Parathyroid adenoma (tissue), 2 donors: ENCODE results near the gene RELB.

ENCODE experiments used
- H2AFZ ChIP-seq: fragments of 300-600 bp; sonication (generic); one replicate; pipeline ENCODE4 v1.7.0; 2017; ENCODE audit warnings: antibody characterized with exemption, mild to moderate bottlenecking
- H3K27ac ChIP-seq: fragments of 300-600 bp; sonication (generic); one replicate; pipeline ENCODE4 v1.7.0; 2017
- H3K27me3 ChIP-seq: fragments of 300-600 bp; sonication (generic); one replicate; pipeline ENCODE4 v1.7.0; 2017; ENCODE audit warnings: low read length; ENCODE audit not compliant: control insufficient read depth, insufficient read depth
- H3K36me3 ChIP-seq: fragments of 300-600 bp; sonication (generic); one replicate; pipeline ENCODE4 v1.7.0; 2017; ENCODE audit warnings: low read length; ENCODE audit not compliant: control insufficient read depth, insufficient read depth
- H3K4me1 ChIP-seq: fragments of 300-600 bp; sonication (generic); one replicate; pipeline ENCODE4 v1.7.0; 2017; ENCODE audit warnings: control low read depth
- H3K4me2 ChIP-seq: fragments of 300-600 bp; sonication (generic); one replicate; pipeline ENCODE4 v1.7.0; 2017; ENCODE audit warnings: low read length
- H3K4me3 ChIP-seq: fragments of 300-600 bp; sonication (generic); one replicate; pipeline ENCODE4 v1.7.0; 2017; ENCODE audit warnings: low read depth, low read length
- H3K79me2 ChIP-seq: fragments of 300-600 bp; sonication (generic); one replicate; pipeline ENCODE4 v1.7.0; 2017; ENCODE audit warnings: control low read depth
- H3K9ac ChIP-seq: fragments of 300-600 bp; sonication (generic); one replicate; pipeline ENCODE4 v1.7.0; 2017; ENCODE audit warnings: mild to moderate bottlenecking
- H3K9me3 ChIP-seq: fragments of 300-600 bp; sonication (generic); one replicate; pipeline ENCODE4 v1.7.0; 2017; ENCODE audit warnings: low read length; ENCODE audit not compliant: control insufficient read depth
- TF ChIP-seq, protein P1 (sequence below): fragments of 300-600 bp; sonication (generic); IDR thresholded peaks from one replicate; pipeline ENCODE4 v1.7.0; 2017; ENCODE audit warnings: antibody characterized with exemption, mild to moderate bottlenecking
- donor health status: primary hyperparathyroidism.

Gene RELB

DNA sequence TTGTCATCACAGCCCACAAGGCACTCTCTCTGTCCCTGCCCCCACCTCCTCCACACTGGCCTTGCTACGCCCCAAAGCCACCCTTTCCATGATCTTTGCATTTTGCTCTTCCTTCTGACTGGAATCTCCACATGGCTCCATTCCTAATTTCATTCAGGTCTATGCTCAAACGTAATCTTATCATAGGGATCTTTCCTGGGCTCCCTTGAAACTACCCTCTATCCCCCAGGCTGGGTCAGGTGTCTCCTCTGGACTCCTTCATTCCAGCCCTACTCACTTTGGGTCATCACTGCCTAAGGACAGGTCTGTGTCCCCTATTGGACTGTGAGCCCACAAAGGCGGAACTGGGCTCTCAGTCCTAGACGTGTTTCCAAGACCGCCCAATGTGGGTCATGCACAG lies 80.9 kb downstream of the RELB start:
- Histone ChIP-seq H3K4me3 (no peak overlapping the region), H2AFZ (no peak overlapping the region), H3K9ac (no peak overlapping the region), H3K27me3 (no peaks in the 10 kb centered on the region), H3K79me2 (peaks cover 25% of the 10 kb centered on the region), H3K4me1 (peaks cover 8% of the 10 kb centered on the region), H3K9me3 (no peaks in the 10 kb centered on the region), H3K36me3 (no peaks in the 10 kb centered on the region), H3K4me2 (no peak overlapping the region), H3K27ac (no peak overlapping the region)
- TF ChIP-seq, protein P1, sequence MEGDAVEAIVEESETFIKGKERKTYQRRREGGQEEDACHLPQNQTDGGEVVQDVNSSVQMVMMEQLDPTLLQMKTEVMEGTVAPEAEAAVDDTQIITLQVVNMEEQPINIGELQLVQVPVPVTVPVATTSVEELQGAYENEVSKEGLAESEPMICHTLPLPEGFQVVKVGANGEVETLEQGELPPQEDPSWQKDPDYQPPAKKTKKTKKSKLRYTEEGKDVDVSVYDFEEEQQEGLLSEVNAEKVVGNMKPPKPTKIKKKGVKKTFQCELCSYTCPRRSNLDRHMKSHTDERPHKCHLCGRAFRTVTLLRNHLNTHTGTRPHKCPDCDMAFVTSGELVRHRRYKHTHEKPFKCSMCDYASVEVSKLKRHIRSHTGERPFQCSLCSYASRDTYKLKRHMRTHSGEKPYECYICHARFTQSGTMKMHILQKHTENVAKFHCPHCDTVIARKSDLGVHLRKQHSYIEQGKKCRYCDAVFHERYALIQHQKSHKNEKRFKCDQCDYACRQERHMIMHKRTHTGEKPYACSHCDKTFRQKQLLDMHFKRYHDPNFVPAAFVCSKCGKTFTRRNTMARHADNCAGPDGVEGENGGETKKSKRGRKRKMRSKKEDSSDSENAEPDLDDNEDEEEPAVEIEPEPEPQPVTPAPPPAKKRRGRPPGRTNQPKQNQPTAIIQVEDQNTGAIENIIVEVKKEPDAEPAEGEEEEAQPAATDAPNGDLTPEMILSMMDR = no peak

DNA sequence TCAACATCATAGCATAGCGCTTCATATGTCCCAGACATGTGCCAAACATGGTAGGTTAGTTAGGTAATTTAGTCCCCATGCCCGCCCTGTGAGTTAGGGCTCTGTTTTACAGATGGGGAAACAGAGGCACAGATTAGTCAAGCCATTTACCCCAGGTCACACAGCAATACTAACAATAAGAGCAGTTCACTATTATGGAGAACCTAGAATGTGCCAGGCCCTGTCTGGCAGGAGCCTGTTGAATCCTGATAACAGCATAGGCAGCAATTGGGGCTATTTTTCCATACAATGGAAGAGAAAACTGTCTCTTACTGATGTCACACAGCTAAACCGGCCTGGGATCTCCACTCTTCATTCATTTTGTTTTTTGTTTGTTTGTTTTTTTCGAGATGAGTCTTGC lies 85.2 kb downstream of the RELB start:
- no peak overlapping the region for H3K4me3 ChIP-seq
- no peak overlapping the region for H3K9ac ChIP-seq
- no peak overlapping the region for H3K27ac ChIP-seq
- peaks cover 14% of the 10 kb centered on the region for H3K79me2 ChIP-seq
- no peaks in the 10 kb centered on the region for H3K27me3 ChIP-seq
- no peak overlapping the region for H2AFZ ChIP-seq
- H3K9me3 ChIP-seq = no peaks in the 10 kb centered on the region
- TF ChIP-seq, protein P1 = no peak
- no peaks in the 10 kb centered on the region for H3K36me3 ChIP-seq
- peaks cover 5% of the 10 kb centered on the region for H3K4me1 ChIP-seq
- no peak overlapping the region for H3K4me2 ChIP-seq

DNA sequence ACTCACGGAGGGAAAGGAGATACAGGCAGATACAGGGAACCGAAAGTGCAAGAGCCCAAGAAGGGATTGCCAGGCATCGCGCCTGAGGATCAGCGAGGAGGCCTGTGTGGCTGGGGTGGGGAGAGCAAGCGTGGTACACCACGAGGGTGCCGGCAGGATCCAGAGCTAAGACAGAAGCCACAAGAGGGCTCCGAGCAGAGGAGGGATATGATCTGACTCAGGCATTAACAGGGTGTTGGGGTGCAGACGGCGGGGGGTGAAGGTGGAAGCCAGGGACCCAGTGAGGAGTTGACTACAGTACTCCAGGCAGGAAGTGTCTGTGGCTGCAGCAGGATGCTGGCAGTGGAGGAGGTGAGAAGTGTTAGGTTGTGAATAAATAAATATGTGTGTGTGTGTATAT lies 86.3 kb downstream of the RELB start:
- Histone ChIP-seq H3K9me3 (no peaks in the 10 kb centered on the region), H3K4me1 (peaks cover 5% of the 10 kb centered on the region), H3K27ac (no peak overlapping the region), H3K4me3 (no peak overlapping the region), H3K4me2 (no peak overlapping the region), H3K9ac (no peak overlapping the region), H3K27me3 (no peaks in the 10 kb centered on the region), H2AFZ (no peak overlapping the region), H3K79me2 (peaks cover 7% of the 10 kb centered on the region), H3K36me3 (no peaks in the 10 kb centered on the region)
- TF ChIP-seq, protein P1 = no peak
